GM23338 (cell line): ENCODE data around the gene GH1. TPM values are rescaled to one million over a fixed set of nuclear protein-coding genes. Genes with fewer than 3 reads are reported as not detected.

Source experiments
- ATAC-seq: fragments of 200-7000 bp; cut with Tn5 transposase; 3 replicates; pipeline ENCODE4 v1.9.1; 2020
- DNase-seq: peaks from one replicate; pipeline ENCODE4 v3.0.0-alpha.2; 2015; ENCODE audit warnings: low spot score
- H2AFZ ChIP-seq: fragments of 200-600 bp; sonication (generic); 2 replicates; pipeline ENCODE4 v1.8.0; 2016; ENCODE audit warnings: antibody characterized with exemption, mild to moderate bottlenecking, moderate library complexity
- H3F3A ChIP-seq: fragments of 200-600 bp; sonication (generic); replicated peaks from 2 replicates; pipeline ENCODE4 v1.8.0; 2017; ENCODE audit warnings: antibody characterized with exemption, mixed run types, low read depth
- H3K27ac ChIP-seq: fragments of 200-600 bp; sonication (generic); 2 replicates; pipeline ENCODE4 v1.6.1; 2016; ENCODE audit warnings: low read depth
- H3K27me3 ChIP-seq: fragments of 200-600 bp; sonication (generic); 2 replicates; pipeline ENCODE4 v1.8.0; 2016; ENCODE audit warnings: mild to moderate bottlenecking, mixed run types, moderate library complexity; ENCODE audit not compliant: insufficient read depth
- H3K36me3 ChIP-seq: fragments of 200-600 bp; sonication (generic); 2 replicates; pipeline ENCODE4 v1.8.0; 2016; ENCODE audit warnings: mild to moderate bottlenecking; ENCODE audit not compliant: insufficient read depth
- H3K4me1 ChIP-seq: fragments of 200-600 bp; sonication (generic); 2 replicates; pipeline ENCODE4 v1.8.0; 2016; ENCODE audit warnings: mild to moderate bottlenecking, moderate library complexity; ENCODE audit not compliant: insufficient read depth
- H3K4me2 ChIP-seq: fragments of 200-600 bp; sonication (generic); 2 replicates; pipeline ENCODE4 v1.7.1; 2017; ENCODE audit warnings: mixed run types
- H3K4me3 ChIP-seq: fragments of 200-600 bp; sonication (generic); 2 replicates; pipeline ENCODE4 v1.6.1; 2016; ENCODE audit warnings: mixed run types
- H3K79me2 ChIP-seq: fragments of 200-600 bp; sonication (generic); replicated peaks from 2 replicates; pipeline ENCODE4 v1.8.0; 2017; ENCODE audit warnings: mild to moderate bottlenecking; ENCODE audit not compliant: insufficient read depth
- H3K9me2 ChIP-seq: fragments of 200-600 bp; sonication (generic); 2 replicates; pipeline ENCODE4 v1.8.0; 2017; ENCODE audit not compliant: insufficient read depth
- H4K20me1 ChIP-seq: fragments of 200-600 bp; sonication (generic); replicated peaks from 2 replicates; pipeline ENCODE4 v1.8.0; 2017; ENCODE audit warnings: mild to moderate bottlenecking; ENCODE audit not compliant: insufficient read depth
- H3K27ac Mint-ChIP-seq: 2 replicates; pipeline ENCODE4 v1.8.0; 2020; ENCODE audit warnings: inconsistent platforms, mild to moderate bottlenecking, moderate library complexity, mixed read lengths
- H3K27me3 Mint-ChIP-seq: 3 replicates; pipeline ENCODE4 v1.8.0; 2022; ENCODE audit warnings: low read depth, mild to moderate bottlenecking, moderate library complexity, mixed read lengths, inconsistent platforms; ENCODE audit not compliant: insufficient read depth, poor library complexity
- H3K36me3 Mint-ChIP-seq: 3 replicates; pipeline ENCODE4 v1.8.0; 2021; ENCODE audit warnings: low read depth, mild to moderate bottlenecking, inconsistent platforms, moderate library complexity, mixed read lengths
- H3K4me1 Mint-ChIP-seq: 3 replicates; pipeline ENCODE4 v1.8.0; 2020; ENCODE audit warnings: mild to moderate bottlenecking, inconsistent platforms, mixed read lengths
- H3K4me3 Mint-ChIP-seq: 3 replicates; pipeline ENCODE4 v1.8.0; 2021; ENCODE audit warnings: moderate library complexity, mild to moderate bottlenecking, inconsistent platforms, mixed read lengths
- H3K9me3 Mint-ChIP-seq: 3 replicates; pipeline ENCODE4 v1.8.0; 2020; ENCODE audit warnings: moderate library complexity, mild to moderate bottlenecking, inconsistent platforms, mixed read lengths
- CREB1 ChIP-seq: fragments of 250-450 bp; sonication (Bioruptor Pico); IDR thresholded peaks from 2 replicates; pipeline ENCODE4 v1.5.0; 2020; ENCODE audit warnings: low read depth, mild to moderate bottlenecking, moderate library complexity
- EZH2 ChIP-seq: fragments of 200-600 bp; sonication (generic); IDR thresholded peaks from one replicate; pipeline ENCODE4 v1.8.0; 2017; ENCODE audit warnings: antibody characterized with exemption, mild to moderate bottlenecking, low read depth; ENCODE audit not compliant: unreplicated experiment
- EZH2phosphoT487 ChIP-seq: fragments of 200-600 bp; sonication (generic); IDR thresholded peaks from one replicate; pipeline ENCODE4 v1.8.1; 2018; ENCODE audit warnings: antibody characterized with exemption; ENCODE audit not compliant: unreplicated experiment
- JUNB ChIP-seq: IDR thresholded peaks from one replicate; pipeline ENCODE4 v1.6.1; 2016; ENCODE audit warnings: antibody characterized with exemption; ENCODE audit not compliant: unreplicated experiment
- POLR2AphosphoS5 ChIP-seq: IDR thresholded peaks from 2 replicates; pipeline ENCODE4 v1.6.1; 2016; ENCODE audit warnings: antibody characterized with exemption, low read depth
- STAT1 ChIP-seq: IDR thresholded peaks from one replicate; pipeline ENCODE4 v1.6.1; 2016; ENCODE audit warnings: antibody characterized with exemption; ENCODE audit not compliant: unreplicated experiment
- ZNF114 ChIP-seq: fragments of 250-450 bp; sonication (Bioruptor Pico); IDR thresholded peaks from 2 replicates; pipeline ENCODE4 v1.5.0; 2020; ENCODE audit warnings: mild to moderate bottlenecking, moderate library complexity
- polyA plus RNA-seq: library from polyadenylated mRNA; unstranded; fragments of >200 nt; fragmentation: Nextera tagmentation; extraction: Ambion mirVana; gene quantifications from 2 replicates; pipeline ENCODE4 v1.2.1, GENCODE V29; 2016
- total RNA-seq: library from RNA; depleted of rRNA; stranded (reverse); fragments of >200 nt; shearing (Covaris generic); gene quantifications from 2 replicates; pipeline ENCODE4 v1.2.3, GENCODE V29; 2014
- TF ChIP-seq, protein P1 (sequence below), 2 experiments: fragments of 200-600 bp in 1 of 2; sonication (generic) in 1 of 2; conservative IDR thresholded peaks; 2 replicates each; pipeline versions ENCODE4 v1.5.1 to v1.6.1; 2016 to 2017; ENCODE audit warnings: antibody characterized with exemption in 2 of 2, low read depth in 2 of 2, mild to moderate bottlenecking in 2 of 2, moderate library complexity in 1 of 2
- TF ChIP-seq, protein P2 (sequence below): fragments of 250-450 bp; sonication (Bioruptor Pico); IDR thresholded peaks from 2 replicates; pipeline ENCODE4 v1.5.0; 2020; ENCODE audit warnings: mild to moderate bottlenecking, moderate library complexity

Gene GH1
- total and polyA plus RNA-seq, 2 experiments from 2014 or later: 0.57 TPM; not detected in 1

- H3K27me3 ChIP-seq: no peaks in the 10 kb centered on the region
- no peak overlapping the region for H3K4me3 ChIP-seq
- peaks cover 8% of the 10 kb centered on the region for H3K27me3 Mint-ChIP-seq
- H3F3A ChIP-seq: no peaks in the 10 kb centered on the region
- TF ChIP-seq, protein P1, sequence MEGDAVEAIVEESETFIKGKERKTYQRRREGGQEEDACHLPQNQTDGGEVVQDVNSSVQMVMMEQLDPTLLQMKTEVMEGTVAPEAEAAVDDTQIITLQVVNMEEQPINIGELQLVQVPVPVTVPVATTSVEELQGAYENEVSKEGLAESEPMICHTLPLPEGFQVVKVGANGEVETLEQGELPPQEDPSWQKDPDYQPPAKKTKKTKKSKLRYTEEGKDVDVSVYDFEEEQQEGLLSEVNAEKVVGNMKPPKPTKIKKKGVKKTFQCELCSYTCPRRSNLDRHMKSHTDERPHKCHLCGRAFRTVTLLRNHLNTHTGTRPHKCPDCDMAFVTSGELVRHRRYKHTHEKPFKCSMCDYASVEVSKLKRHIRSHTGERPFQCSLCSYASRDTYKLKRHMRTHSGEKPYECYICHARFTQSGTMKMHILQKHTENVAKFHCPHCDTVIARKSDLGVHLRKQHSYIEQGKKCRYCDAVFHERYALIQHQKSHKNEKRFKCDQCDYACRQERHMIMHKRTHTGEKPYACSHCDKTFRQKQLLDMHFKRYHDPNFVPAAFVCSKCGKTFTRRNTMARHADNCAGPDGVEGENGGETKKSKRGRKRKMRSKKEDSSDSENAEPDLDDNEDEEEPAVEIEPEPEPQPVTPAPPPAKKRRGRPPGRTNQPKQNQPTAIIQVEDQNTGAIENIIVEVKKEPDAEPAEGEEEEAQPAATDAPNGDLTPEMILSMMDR (conservative IDR thresholded peaks at IDR 0.05; ENCODE audit: low read depth in 2 of 2): peak; percentile 77 to 85
- no peak for TF ChIP-seq JUNB
- no peaks in the 10 kb centered on the region for H3K4me1 ChIP-seq
- no peak overlapping the region for H3K27ac Mint-ChIP-seq
- peaks cover 4% of the 10 kb centered on the region; the same call in 1 of the 3 replicates for H3K4me1 Mint-ChIP-seq
- no peaks in the 10 kb centered on the region for H3K9me2 ChIP-seq
- H3K36me3 Mint-ChIP-seq: no peaks in the 10 kb centered on the region; the same call in 2 of the 3 replicates
- no peaks in the 10 kb centered on the region for H4K20me1 ChIP-seq
- H3K4me2 ChIP-seq: no peak overlapping the region
- H3K27ac ChIP-seq: no peak overlapping the region
- H3K36me3 ChIP-seq: no peaks in the 10 kb centered on the region
- DNase-seq (peak; percentile 74), ATAC-seq (peak; percentile 72)
- H3K9me3 Mint-ChIP-seq: no peaks in the 10 kb centered on the region
- no peaks in the 10 kb centered on the region for H3K79me2 ChIP-seq
- H3K4me3 Mint-ChIP-seq: no peak overlapping the region
- no peak overlapping the region for H2AFZ ChIP-seq
Measured at GRCh38 chr17:63950940-63951907, 32.6 kb upstream of the GH1 start.

GRCh38 chr17:63949576-63950250 lies 31.1 kb upstream of the GH1 start:
- Mint-ChIP-seq H3K36me3 (peaks cover 3% of the 10 kb centered on the region; the same call in 1 of the 3 replicates), H3K4me3 (no peak overlapping the region)
- H3K27ac ChIP-seq: no peak overlapping the region
- TF ChIP-seq CREB1 (CRISPR knock-in tag) (no peak), POLR2AphosphoS5 (no peak), STAT1 (no peak), EZH2phosphoT487 (no peak), EZH2 (no peak), ZNF114 (CRISPR knock-in tag) (no peak), JUNB (no peak)
- TF ChIP-seq, protein P2, sequence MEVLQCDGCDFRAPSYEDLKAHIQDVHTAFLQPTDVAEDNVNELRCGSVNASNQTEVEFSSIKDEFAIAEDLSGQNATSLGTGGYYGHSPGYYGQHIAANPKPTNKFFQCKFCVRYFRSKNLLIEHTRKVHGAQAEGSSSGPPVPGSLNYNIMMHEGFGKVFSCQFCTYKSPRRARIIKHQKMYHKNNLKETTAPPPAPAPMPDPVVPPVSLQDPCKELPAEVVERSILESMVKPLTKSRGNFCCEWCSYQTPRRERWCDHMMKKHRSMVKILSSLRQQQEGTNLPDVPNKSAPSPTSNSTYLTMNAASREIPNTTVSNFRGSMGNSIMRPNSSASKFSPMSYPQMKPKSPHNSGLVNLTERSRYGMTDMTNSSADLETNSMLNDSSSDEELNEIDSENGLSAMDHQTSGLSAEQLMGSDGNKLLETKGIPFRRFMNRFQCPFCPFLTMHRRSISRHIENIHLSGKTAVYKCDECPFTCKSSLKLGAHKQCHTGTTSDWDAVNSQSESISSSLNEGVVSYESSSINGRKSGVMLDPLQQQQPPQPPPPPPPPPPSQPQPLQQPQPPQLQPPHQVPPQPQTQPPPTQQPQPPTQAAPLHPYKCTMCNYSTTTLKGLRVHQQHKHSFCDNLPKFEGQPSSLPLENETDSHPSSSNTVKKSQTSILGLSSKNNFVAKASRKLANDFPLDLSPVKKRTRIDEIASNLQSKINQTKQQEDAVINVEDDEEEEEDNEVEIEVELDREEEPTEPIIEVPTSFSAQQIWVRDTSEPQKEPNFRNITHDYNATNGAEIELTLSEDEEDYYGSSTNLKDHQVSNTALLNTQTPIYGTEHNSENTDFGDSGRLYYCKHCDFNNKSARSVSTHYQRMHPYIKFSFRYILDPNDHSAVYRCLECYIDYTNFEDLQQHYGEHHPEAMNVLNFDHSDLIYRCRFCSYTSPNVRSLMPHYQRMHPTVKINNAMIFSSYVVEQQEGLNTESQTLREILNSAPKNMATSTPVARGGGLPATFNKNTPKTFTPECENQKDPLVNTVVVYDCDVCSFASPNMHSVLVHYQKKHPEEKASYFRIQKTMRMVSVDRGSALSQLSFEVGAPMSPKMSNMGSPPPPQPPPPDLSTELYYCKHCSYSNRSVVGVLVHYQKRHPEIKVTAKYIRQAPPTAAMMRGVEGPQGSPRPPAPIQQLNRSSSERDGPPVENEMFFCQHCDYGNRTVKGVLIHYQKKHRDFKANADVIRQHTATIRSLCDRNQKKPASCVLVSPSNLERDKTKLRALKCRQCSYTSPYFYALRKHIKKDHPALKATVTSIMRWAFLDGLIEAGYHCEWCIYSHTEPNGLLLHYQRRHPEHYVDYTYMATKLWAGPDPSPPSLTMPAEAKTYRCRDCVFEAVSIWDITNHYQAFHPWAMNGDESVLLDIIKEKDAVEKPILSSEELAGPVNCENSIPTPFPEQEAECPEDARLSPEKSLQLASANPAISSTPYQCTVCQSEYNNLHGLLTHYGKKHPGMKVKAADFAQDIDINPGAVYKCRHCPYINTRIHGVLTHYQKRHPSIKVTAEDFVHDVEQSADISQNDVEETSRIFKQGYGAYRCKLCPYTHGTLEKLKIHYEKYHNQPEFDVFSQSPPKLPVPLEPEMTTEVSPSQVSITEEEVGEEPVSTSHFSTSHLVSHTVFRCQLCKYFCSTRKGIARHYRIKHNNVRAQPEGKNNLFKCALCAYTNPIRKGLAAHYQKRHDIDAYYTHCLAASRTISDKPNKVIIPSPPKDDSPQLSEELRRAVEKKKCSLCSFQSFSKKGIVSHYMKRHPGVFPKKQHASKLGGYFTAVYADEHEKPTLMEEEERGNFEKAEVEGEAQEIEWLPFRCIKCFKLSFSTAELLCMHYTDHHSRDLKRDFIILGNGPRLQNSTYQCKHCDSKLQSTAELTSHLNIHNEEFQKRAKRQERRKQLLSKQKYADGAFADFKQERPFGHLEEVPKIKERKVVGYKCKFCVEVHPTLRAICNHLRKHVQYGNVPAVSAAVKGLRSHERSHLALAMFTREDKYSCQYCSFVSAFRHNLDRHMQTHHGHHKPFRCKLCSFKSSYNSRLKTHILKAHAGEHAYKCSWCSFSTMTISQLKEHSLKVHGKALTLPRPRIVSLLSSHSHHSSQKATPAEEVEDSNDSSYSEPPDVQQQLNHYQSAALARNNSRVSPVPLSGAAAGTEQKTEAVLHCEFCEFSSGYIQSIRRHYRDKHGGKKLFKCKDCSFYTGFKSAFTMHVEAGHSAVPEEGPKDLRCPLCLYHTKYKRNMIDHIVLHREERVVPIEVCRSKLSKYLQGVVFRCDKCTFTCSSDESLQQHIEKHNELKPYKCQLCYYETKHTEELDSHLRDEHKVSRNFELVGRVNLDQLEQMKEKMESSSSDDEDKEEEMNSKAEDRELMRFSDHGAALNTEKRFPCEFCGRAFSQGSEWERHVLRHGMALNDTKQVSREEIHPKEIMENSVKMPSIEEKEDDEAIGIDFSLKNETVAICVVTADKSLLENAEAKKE (CRISPR knock-in tag): no peak

More at GRCh38 chr17:63949576-63950250, 31.1 kb upstream of the GH1 start:
- Mint-ChIP-seq H3K27me3 (peaks cover 8% of the 10 kb centered on the region), H3K4me1 (peaks cover 4% of the 10 kb centered on the region; the same call in 1 of the 3 replicates), H3K27ac (no peak overlapping the region), H3K9me3 (no peaks in the 10 kb centered on the region)
- ATAC-seq: no peak
- no peak for DNase-seq
- no peaks in the 10 kb centered on the region for H3K9me2 ChIP-seq
- no peak overlapping the region for H2AFZ ChIP-seq
- H3K4me1 ChIP-seq: no peaks in the 10 kb centered on the region
- H3F3A ChIP-seq: no peaks in the 10 kb centered on the region
- H3K4me3 ChIP-seq: no peak overlapping the region
- H3K4me2 ChIP-seq: no peak overlapping the region
- H3K79me2 ChIP-seq: no peaks in the 10 kb centered on the region
- no peaks in the 10 kb centered on the region for H3K36me3 ChIP-seq
- H3K27me3 ChIP-seq: no peaks in the 10 kb centered on the region
- H4K20me1 ChIP-seq: no peaks in the 10 kb centered on the region
